Sigmoid colon (tissue), 4 donors: ENCODE measurements around the gene PCNX3.

Source experiments
- CTCF ChIP-seq, 4 experiments: fragments of 450-650 bp in 3 of 4; fragments of 200-600 bp in 1 of 4; IDR thresholded peaks; one replicate each; pipeline ENCODE4 v1.5.1; 2016 to 2019; ENCODE audit warnings: antibody characterized with exemption in 4 of 4, mild to moderate bottlenecking in 3 of 4, moderate library complexity in 2 of 4
- EP300 ChIP-seq, 4 donors: sonication (generic); formaldehyde crosslinking; IDR thresholded peaks; one replicate each; pipeline ENCODE4 v1.6.1; 2017; ENCODE audit warnings: antibody characterized with exemption in 4 of 4
- POLR2A ChIP-seq, 2 donors: fragments of 450-650 bp; IDR thresholded peaks; one replicate each; pipeline ENCODE4 v1.6.1; 2016; ENCODE audit warnings: antibody characterized with exemption in 2 of 2, mild to moderate bottlenecking in 2 of 2, moderate library complexity in 2 of 2
- POLR2AphosphoS5 ChIP-seq, 4 donors: sonication (generic); formaldehyde crosslinking; IDR thresholded peaks; one replicate each; pipeline ENCODE4 v1.6.1; 2017; ENCODE audit warnings: antibody characterized with exemption in 4 of 4

GRCh38 chr11:65623177-65623576, 7.6 kb downstream of the PCNX3 start:
- TF ChIP-seq CTCF (IDR thresholded peaks at IDR 0.05), result no peak
- TF ChIP-seq POLR2A (IDR thresholded peaks at IDR 0.05), result no peak
- no peak for TF ChIP-seq EP300 (IDR thresholded peaks at IDR 0.05)
- no peak for TF ChIP-seq POLR2AphosphoS5 (IDR thresholded peaks at IDR 0.05)
